Measurements from ENCODE around the gene ZNF782. TPM values are rescaled to one million over a fixed set of nuclear protein-coding genes. Genes with fewer than 3 reads are reported as not detected.
A peak's percentile ranks its signal among the peaks of the same experiment; 100 is the strongest.
"Not testable (repeated sequence)": the region's sequence is repeated elsewhere in the genome, so short reads cannot be mapped to it uniquely, and the experiment has no call there.

The ZNF782 gene
- 1.8 TPM for polyA plus RNA-seq (2013, experiment 1 of 2; ENCODE audit: insufficient read length)
- 1.8 TPM for polyA plus RNA-seq (2013, experiment 2 of 2; ENCODE audit: insufficient read length)

- DNase-seq = peak; percentile 93
These were observed at the start of gene ZNF782 for GRCh38 chr9:96853781-96854650. Gene ZNF782 (minus strand): TSS chr9:96854514. CDS start chr9:96851961, 2,553 bp downstream.

- not testable (repeated sequence) for DNase-seq
These were observed 45.7 kb upstream of the ZNF782 start for GRCh38 chr9:96900010-96900409.

- no peak for DNase-seq
These were observed 37.8 kb upstream of the ZNF782 start for GRCh38 chr9:96892131-96892530.

GRCh38 chr9:96888591-96888990 lies 34.3 kb upstream of the ZNF782 start:
- no peak for DNase-seq

GRCh38 chr9:96885424-96885823 lies 31.1 kb upstream of the ZNF782 start:
- no peak for DNase-seq

GRCh38 chr9:96884443-96884842 lies 30.1 kb upstream of the ZNF782 start:
- peak; percentile 28 for DNase-seq

GRCh38 chr9:96883922-96884321 lies 29.6 kb upstream of the ZNF782 start:
- no peak for DNase-seq

GRCh38 chr9:96877269-96877668 lies 23.0 kb upstream of the ZNF782 start:
- no peak for DNase-seq

GRCh38 chr9:96875461-96876142 lies 21.3 kb upstream of the ZNF782 start:
- DNase-seq = peak; percentile 67

GRCh38 chr9:96874947-96875460 lies 20.7 kb upstream of the ZNF782 start:
- no peak for DNase-seq

GRCh38 chr9:96874201-96874785 lies 20.0 kb upstream of the ZNF782 start:
- no peak for DNase-seq

- DNase-seq = no peak
These were observed 16.9 kb upstream of the ZNF782 start for GRCh38 chr9:96871176-96871575.

GRCh38 chr9:96868709-96869108 lies 14.4 kb upstream of the ZNF782 start:
- DNase-seq = no peak

GRCh38 chr9:96867079-96867804 lies 12.9 kb upstream of the ZNF782 start:
- DNase-seq = no peak

- not testable (repeated sequence) for DNase-seq
These were observed 10.9 kb upstream of the ZNF782 start for GRCh38 chr9:96865240-96865639.

- DNase-seq = peak; percentile 43
These were observed 5.3 kb upstream of the ZNF782 start for GRCh38 chr9:96859461-96860198.

GRCh38 chr9:96858670-96859069 lies 4.4 kb upstream of the ZNF782 start:
- DNase-seq = no peak

- peak; percentile 8 for DNase-seq
These were observed 3.8 kb upstream of the ZNF782 start for GRCh38 chr9:96858018-96858573.

- peak; percentile 64 for DNase-seq
These were observed 2.3 kb upstream of the ZNF782 start for GRCh38 chr9:96856363-96857286.

GRCh38 chr9:96854651-96855273 lies 448 bp upstream of the ZNF782 start:
- no peak for DNase-seq

All from fibroblast of skin of scalp (primary cell).